Spleen (tissue), 11 donors: ENCODE measurements around the gene CAPN11. TPM values are rescaled to one million over a fixed set of nuclear protein-coding genes. Genes with fewer than 3 reads are reported as not detected.

ENCODE experiments used
- DNase-seq: peaks from one replicate; pipeline ENCODE4 v3.0.0-alpha.2; 2020
- H3K27ac ChIP-seq, 8 donors: fragments of 200-600 bp; sonication (generic) in 7 of 8; 1 replicate in 4 of 8; 2 replicates in 4 of 8; pipeline versions ENCODE4 v1.5.0 to v1.8.0; 2016 to 2021; ENCODE audit warnings: inconsistent platforms in 4 of 8, mild to moderate bottlenecking in 4 of 8, moderate library complexity in 1 of 8
- H3K27me3 ChIP-seq, 7 donors: fragments of 200-600 bp; sonication (generic) in 6 of 7; replicated peaks in 1 of 7; 1 replicate in 4 of 7; 2 replicates in 3 of 7; pipeline versions ENCODE4 v1.5.0 to v1.8.0; 2016 to 2021; ENCODE audit warnings: inconsistent platforms in 3 of 7, mild to moderate bottlenecking in 1 of 7
- H3K36me3 ChIP-seq, 6 donors: fragments of 200-600 bp; sonication (generic) in 5 of 6; 1 replicate in 4 of 6; 2 replicates in 2 of 6; pipeline versions ENCODE4 v1.5.0 to v1.8.0; 2016 to 2021; ENCODE audit warnings: inconsistent platforms in 2 of 6
- H3K4me1 ChIP-seq, 6 donors: fragments of 200-600 bp; sonication (generic) in 5 of 6; 1 replicate in 3 of 6; 2 replicates in 3 of 6; pipeline versions ENCODE4 v1.5.0 to v1.8.0; 2016 to 2021; ENCODE audit warnings: inconsistent platforms in 3 of 6
- H3K4me3 ChIP-seq, 8 donors: fragments of 200-600 bp; sonication (generic) in 7 of 8; 1 replicate in 4 of 8; 2 replicates in 4 of 8; pipeline versions ENCODE4 v1.5.0 to v1.8.0; 2016 to 2021; ENCODE audit warnings: inconsistent platforms in 4 of 8, mild to moderate bottlenecking in 4 of 8, moderate library complexity in 2 of 8
- H3K9me3 ChIP-seq, 8 donors: fragments of 200-600 bp; sonication (generic) in 7 of 8; 1 replicate in 4 of 8; 2 replicates in 4 of 8; pipeline versions ENCODE4 v1.5.0 to v1.8.0; 2016 to 2021; ENCODE audit warnings: inconsistent platforms in 4 of 8
- POLR2A ChIP-seq, 3 donors: fragments of 450-650 bp; IDR thresholded peaks; one replicate each; pipeline ENCODE4 v1.5.1; 2017; ENCODE audit warnings: antibody characterized with exemption in 3 of 3, mild to moderate bottlenecking in 1 of 3
- POLR2AphosphoS5 ChIP-seq, 3 donors: sonication (generic); formaldehyde crosslinking; IDR thresholded peaks; one replicate each; pipeline ENCODE4 v1.5.1; 2017; ENCODE audit warnings: antibody characterized with exemption in 3 of 3
- WGBS, 5 donors: extraction: QIAGEN DNeasy Blood & Tissue Kit in 3 of 5; methylation state at CpG; one replicate each; pipeline versions ENCODE4 v1.1.5 to v1.1.7; 2013 to 2018; 5-methylcytosine and 5-hydroxymethylcytosine counted together
- intact Hi-C: fragments of 100-400 bp; cut with DNase I; formaldehyde crosslinking; loops from one replicate; pipeline ENCODE4 v1.15.0; 2023; ENCODE audit warnings: low total_unique reads
- polyA plus RNA-seq, 3 donors: library from polyadenylated mRNA; stranded (reverse); fragments of 200-250 nt; gene quantifications; one replicate each; pipeline ENCODE4 v1.2.1, GENCODE V29; 2013
- total RNA-seq, 7 donors: library from RNA; depleted of rRNA in 3 of 7; stranded (reverse); fragments of >200 nt in 3 of 7; fragmentation: NEBNext Ultra II Directional in 4 of 7; extraction: Animal tissue kit (Norgen Biotek cat#: 25700) in 4 of 7; gene quantifications; one replicate each; pipeline versions ENCODE4 v1.1.0 to v1.2.1, GENCODE V29; 2016 to 2021
- TF ChIP-seq, protein P1 (sequence below), 11 experiments: fragments of 200-600 bp in 7 of 11; fragments of 450-650 bp in 4 of 11; sonication (generic) in 4 of 11; IDR thresholded peaks in 8 of 11; conservative IDR thresholded peaks in 3 of 11; 1 replicate in 7 of 11; 2 replicates in 4 of 11; pipeline versions ENCODE4 v1.4.0 to v1.8.0; 2016 to 2021; ENCODE audit warnings: antibody characterized with exemption in 11 of 11, inconsistent platforms in 4 of 11, mild to moderate bottlenecking in 1 of 11
- donor health status: healthy with polysubstance abuse.
- donor health status: DM: no; HTN: no; CAD: no; lungs with moderate emphysema.
- donor health status: DM: no; HTN: no; CAD: no.
- donor health status: Bipolar disorder and iron deficiency.
- donor health status: healthy.
- donor health status: DM: no; HTN: no; CAD: no.
- donor health status: DM: yes; HTN: yes; CAD: no.

Gene CAPN11
- total and polyA plus RNA-seq, 10 donors, result 0.12 to 0.26 (median 0.17) TPM; not detected in 3

DNA sequence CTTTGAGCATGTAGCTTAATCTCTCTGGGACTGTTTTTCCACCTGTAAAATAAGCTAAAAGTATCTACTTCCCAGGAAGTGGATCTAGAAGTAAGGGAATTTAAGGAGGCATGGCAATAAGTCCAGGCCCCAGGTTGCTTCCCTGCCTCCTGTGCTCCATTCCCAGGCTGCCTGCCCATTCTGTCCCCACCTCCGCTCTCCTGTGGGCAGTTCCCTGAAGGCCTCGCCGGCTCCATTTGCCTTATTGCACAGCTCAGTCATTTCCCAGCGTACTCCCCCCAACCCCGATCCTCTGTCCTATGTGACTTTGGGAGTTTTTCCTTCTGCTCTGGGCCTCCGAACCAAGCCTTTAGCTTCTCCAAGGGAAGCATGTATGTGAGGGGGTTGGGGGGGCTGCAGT lies 69.4 kb downstream of the CAPN11 start:
- Histone ChIP-seq H3K36me3 (peaks cover 0 to 40% (median 0%) of the 10 kb centered on the region in 6 donors), H3K4me3 (no peak overlapping the region), H3K27ac (no peak overlapping the region), H3K9me3 (no peaks in the 10 kb centered on the region), H3K27me3 (no peaks in the 10 kb centered on the region), H3K4me1 (peaks cover 8 to 61% (median 32%) of the 10 kb centered on the region in 6 donors)
- DNase-seq, result no peak
- 76 to 96% (median 89%) methylated on average over 6 of the region's 6 CpGs for WGBS, 5 donors
- intact Hi-C loops, result no loop called here
- no peak for TF ChIP-seq POLR2A (IDR thresholded peaks at IDR 0.05)
- TF ChIP-seq, protein P1, sequence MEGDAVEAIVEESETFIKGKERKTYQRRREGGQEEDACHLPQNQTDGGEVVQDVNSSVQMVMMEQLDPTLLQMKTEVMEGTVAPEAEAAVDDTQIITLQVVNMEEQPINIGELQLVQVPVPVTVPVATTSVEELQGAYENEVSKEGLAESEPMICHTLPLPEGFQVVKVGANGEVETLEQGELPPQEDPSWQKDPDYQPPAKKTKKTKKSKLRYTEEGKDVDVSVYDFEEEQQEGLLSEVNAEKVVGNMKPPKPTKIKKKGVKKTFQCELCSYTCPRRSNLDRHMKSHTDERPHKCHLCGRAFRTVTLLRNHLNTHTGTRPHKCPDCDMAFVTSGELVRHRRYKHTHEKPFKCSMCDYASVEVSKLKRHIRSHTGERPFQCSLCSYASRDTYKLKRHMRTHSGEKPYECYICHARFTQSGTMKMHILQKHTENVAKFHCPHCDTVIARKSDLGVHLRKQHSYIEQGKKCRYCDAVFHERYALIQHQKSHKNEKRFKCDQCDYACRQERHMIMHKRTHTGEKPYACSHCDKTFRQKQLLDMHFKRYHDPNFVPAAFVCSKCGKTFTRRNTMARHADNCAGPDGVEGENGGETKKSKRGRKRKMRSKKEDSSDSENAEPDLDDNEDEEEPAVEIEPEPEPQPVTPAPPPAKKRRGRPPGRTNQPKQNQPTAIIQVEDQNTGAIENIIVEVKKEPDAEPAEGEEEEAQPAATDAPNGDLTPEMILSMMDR (IDR thresholded peaks at IDR 0.05 in 8 of 11, conservative IDR thresholded peaks at IDR 0.05 in 3 of 11), result no peak

DNA sequence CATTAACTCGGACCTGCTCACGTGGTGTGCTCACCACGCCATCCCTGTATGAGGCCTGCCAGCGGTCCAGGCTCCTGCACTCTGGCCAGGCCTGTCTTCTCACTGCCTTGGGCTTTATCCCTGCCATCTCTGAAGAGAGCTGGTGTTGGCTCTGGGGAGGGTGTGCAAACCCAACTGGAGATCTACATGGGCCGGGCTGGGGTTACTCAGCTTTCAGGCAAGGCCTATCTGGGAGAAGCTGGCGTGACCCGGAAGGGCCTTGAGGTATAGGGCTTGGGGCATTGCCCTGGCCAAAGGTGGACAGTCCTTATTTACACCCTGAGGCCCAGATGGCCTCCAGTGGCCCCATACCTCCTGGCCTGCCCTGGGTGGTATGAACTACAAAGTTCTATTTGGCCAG lies 69.8 kb downstream of the CAPN11 start:
- TF ChIP-seq, protein P1 (IDR thresholded peaks at IDR 0.05 in 8 of 11, conservative IDR thresholded peaks at IDR 0.05 in 3 of 11), result no peak
- TF ChIP-seq POLR2AphosphoS5 (IDR thresholded peaks at IDR 0.05) (no peak), POLR2A (IDR thresholded peaks at IDR 0.05) (no peak)
- 94 to 100% (median 98%) methylated on average over 4 to 7 of the region's 7 CpGs for WGBS, 5 donors
- H3K36me3 ChIP-seq, result peaks cover 0 to 42% (median 0%) of the 10 kb centered on the region in 6 donors
- no peak overlapping the region for H3K27ac ChIP-seq
- peaks cover 8 to 61% (median 32%) of the 10 kb centered on the region in 6 donors for H3K4me1 ChIP-seq
- H3K4me3 ChIP-seq, result no peak overlapping the region
- intact Hi-C loops, result no loop called here
- no peaks in the 10 kb centered on the region for H3K9me3 ChIP-seq
- no peaks in the 10 kb centered on the region for H3K27me3 ChIP-seq
- DNase-seq, result no peak

GRCh38 chr6:44228836-44229235 lies 70.2 kb downstream of the CAPN11 start:
- Histone ChIP-seq H3K4me1 (peaks cover 6 to 61% (median 30%) of the 10 kb centered on the region in 6 donors), H3K27me3 (no peaks in the 10 kb centered on the region), H3K27ac (no peak overlapping the region), H3K4me3 (no peak overlapping the region), H3K9me3 (no peaks in the 10 kb centered on the region), H3K36me3 (peaks cover 0 to 42% (median 0%) of the 10 kb centered on the region in 6 donors)
- intact Hi-C loops, result no loop called here
- TF ChIP-seq, protein P1 (IDR thresholded peaks at IDR 0.05 in 8 of 11, conservative IDR thresholded peaks at IDR 0.05 in 3 of 11), result no peak
- TF ChIP-seq POLR2AphosphoS5 (IDR thresholded peaks at IDR 0.05), result no peak
- no peak for TF ChIP-seq POLR2A (IDR thresholded peaks at IDR 0.05)
- 78 to 94% (median 82%) methylated on average over 5 of the region's 5 CpGs for WGBS, 5 donors
- no peak for DNase-seq

DNA sequence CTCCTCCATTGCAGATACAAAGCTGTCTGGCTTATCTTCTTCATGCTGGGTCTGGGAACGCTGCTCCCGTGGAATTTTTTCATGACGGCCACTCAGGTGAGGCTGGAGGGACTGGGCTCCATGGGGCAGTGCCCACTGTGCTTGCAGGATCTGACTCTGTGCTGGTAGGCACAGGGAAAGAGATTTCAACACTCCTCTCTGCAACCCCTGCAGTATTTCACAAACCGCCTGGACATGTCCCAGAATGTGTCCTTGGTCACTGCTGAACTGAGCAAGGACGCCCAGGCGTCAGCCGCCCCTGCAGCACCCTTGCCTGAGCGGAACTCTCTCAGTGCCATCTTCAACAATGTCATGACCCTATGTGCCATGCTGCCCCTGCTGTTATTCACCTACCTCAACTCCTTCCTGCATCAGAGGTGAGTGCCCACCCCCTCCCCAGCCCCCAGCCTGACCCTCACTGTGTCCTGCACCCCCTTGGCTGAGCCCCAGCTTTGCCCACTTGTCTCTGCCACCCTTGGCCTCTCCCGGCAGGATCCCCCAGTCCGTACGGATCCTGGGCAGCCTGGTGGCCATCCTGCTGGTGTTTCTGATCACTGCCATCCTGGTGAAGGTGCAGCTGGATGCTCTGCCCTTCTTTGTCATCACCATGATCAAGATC lies 70.9 kb downstream of the CAPN11 start:
- H3K27me3 ChIP-seq, result no peaks in the 10 kb centered on the region
- TF ChIP-seq POLR2AphosphoS5 (IDR thresholded peaks at IDR 0.05) (peak in 1 of 3 donors; percentile 33), POLR2A (IDR thresholded peaks at IDR 0.05) (no peak)
- TF ChIP-seq, protein P1 (IDR thresholded peaks at IDR 0.05 in 8 of 11, conservative IDR thresholded peaks at IDR 0.05 in 3 of 11), result no peak
- DNase-seq, result no peak
- intact Hi-C loops, result loop anchor here (10.0 kb wide), 2 partner anchors 55 to 135 kb away; no protein-coding TSS in a partner anchor
- H3K9me3 ChIP-seq, result no peaks in the 10 kb centered on the region
- H3K4me3 ChIP-seq, result no peak overlapping the region
- 68 to 83% (median 72%) methylated on average over 9 to 11 of the region's 11 CpGs for WGBS, 5 donors
- H3K27ac ChIP-seq, result no peak overlapping the region
- peaks cover 0 to 42% (median 0%) of the 10 kb centered on the region in 6 donors for H3K36me3 ChIP-seq
- peaks cover 0 to 61% (median 27%) of the 10 kb centered on the region in 6 donors for H3K4me1 ChIP-seq
